Measurements from ENCODE around the gene GOLGA1.
"Not testable (repeated sequence)": the region's sequence is repeated elsewhere in the genome, so short reads cannot be mapped to it uniquely, and the experiment has no call there.

GOLGA1 gene

GRCh38 chr9:124841075-124841821, 99.6 kb downstream of the GOLGA1 start:
- in situ Hi-C loops (cut with HindIII; ENCODE audit: low sequenced_read_pairs), result no loop called here

- in situ Hi-C loops (cut with HindIII; ENCODE audit: low sequenced_read_pairs), result no loop called here
These were observed 100.5 kb downstream of the GOLGA1 start for GRCh38 chr9:124840300-124840833.

- in situ Hi-C loops (cut with HindIII; ENCODE audit: low sequenced_read_pairs), result no loop called here
These were observed 101.1 kb downstream of the GOLGA1 start for GRCh38 chr9:124839612-124840299.

GRCh38 chr9:124838567-124839275, 102.2 kb downstream of the GOLGA1 start:
- in situ Hi-C loops (cut with HindIII; ENCODE audit: low sequenced_read_pairs), result not testable (repeated sequence)

- in situ Hi-C loops (cut with HindIII; ENCODE audit: low sequenced_read_pairs), result not testable (repeated sequence)
These were observed 102.8 kb downstream of the GOLGA1 start for GRCh38 chr9:124838132-124838531.

- in situ Hi-C loops (cut with HindIII; ENCODE audit: low sequenced_read_pairs), result no loop called here
These were observed 105.8 kb downstream of the GOLGA1 start for GRCh38 chr9:124835026-124835557.

- in situ Hi-C loops (cut with HindIII; ENCODE audit: low sequenced_read_pairs), result no loop called here
These were observed 106.3 kb downstream of the GOLGA1 start for GRCh38 chr9:124834591-124834990.

- in situ Hi-C loops (cut with HindIII; ENCODE audit: low sequenced_read_pairs), result no loop called here
These were observed 109.1 kb downstream of the GOLGA1 start for GRCh38 chr9:124831642-124832364.

GRCh38 chr9:124830593-124830992, 110.3 kb downstream of the GOLGA1 start:
- in situ Hi-C loops (cut with HindIII; ENCODE audit: low sequenced_read_pairs), result no loop called here

GRCh38 chr9:124829334-124829669, 111.6 kb downstream of the GOLGA1 start:
- in situ Hi-C loops (cut with HindIII; ENCODE audit: low sequenced_read_pairs), result no loop called here

GRCh38 chr9:124828489-124829333, 112.2 kb downstream of the GOLGA1 start:
- in situ Hi-C loops (cut with HindIII; ENCODE audit: low sequenced_read_pairs), result no loop called here
